Fibroblast of skin of right biceps (primary cell): ENCODE measurements around the gene KIAA1671.
"Not testable (repeated sequence)": the region's sequence is repeated elsewhere in the genome, so short reads cannot be mapped to it uniquely, and the experiment has no call there.

ENCODE experiments used
- DNase-seq: peaks from one replicate; pipeline ENCODE4 v3.0.0-alpha.2; 2013

The KIAA1671 gene

GRCh38 chr22:25178869-25179631 is 226.5 kb downstream of the KIAA1671 start:
- DNase-seq = not testable (repeated sequence)

- DNase-seq = no peak
These were observed 229.9 kb downstream of the KIAA1671 start for GRCh38 chr22:25182131-25183110.

DNA sequence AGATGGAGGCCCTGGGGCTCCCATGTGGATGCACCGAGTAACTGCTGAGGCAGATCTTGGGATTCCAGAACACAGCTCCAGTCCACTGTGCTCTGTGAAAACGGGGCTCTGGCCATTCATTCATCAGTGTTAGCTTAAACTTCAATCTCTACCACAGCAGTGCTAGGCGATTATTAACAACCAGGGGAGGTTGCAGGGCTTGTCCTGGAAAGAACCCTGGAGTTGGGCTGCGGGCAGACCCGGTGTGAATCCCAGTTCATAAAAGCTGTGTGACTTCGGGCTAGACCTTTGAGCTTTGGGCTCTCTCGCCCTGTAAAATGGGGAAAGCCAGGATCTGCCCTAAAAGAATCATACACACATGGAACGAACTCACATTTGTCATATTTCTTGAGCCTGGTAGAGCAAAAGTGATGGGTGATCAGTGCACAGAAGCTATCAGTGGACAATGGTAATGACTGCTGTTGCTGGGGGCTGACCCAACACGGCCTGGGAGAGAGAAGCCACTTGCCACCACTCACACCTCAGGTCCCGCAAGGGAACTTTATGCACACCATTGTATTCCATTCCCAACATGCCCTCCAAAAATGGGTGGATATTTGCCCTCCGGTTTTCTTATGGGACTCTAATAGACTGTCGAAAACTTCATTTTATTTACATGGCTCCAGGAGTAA is 231.6 kb downstream of the KIAA1671 start:
- DNase-seq = no peak

GRCh38 chr22:25186140-25186539 is 233.6 kb downstream of the KIAA1671 start:
- DNase-seq = no peak

- DNase-seq = no peak
These were observed 235.0 kb downstream of the KIAA1671 start for GRCh38 chr22:25187469-25187868.

GRCh38 chr22:25192406-25192805 is 239.9 kb downstream of the KIAA1671 start:
- no peak for DNase-seq

DNA sequence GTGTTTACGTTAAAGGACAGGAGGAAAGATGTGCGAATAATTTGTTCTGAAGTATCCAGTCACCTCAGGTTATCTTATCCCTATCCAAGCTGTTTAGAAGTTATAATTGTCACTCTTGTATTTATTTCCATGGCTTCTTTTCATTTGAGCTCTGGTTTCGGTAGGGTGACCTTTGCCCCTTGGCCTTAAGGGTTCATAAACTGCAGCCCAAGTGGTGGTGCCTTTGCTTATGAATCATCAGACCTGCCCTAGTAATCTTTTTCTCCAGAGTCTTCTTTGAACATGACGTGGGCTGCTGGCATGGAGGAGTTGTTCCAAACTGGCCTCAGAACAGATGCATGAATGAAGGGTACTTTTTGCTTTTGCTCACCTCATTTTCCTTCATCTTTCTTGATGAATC is 240.6 kb downstream of the KIAA1671 start:
- no peak for DNase-seq

DNA sequence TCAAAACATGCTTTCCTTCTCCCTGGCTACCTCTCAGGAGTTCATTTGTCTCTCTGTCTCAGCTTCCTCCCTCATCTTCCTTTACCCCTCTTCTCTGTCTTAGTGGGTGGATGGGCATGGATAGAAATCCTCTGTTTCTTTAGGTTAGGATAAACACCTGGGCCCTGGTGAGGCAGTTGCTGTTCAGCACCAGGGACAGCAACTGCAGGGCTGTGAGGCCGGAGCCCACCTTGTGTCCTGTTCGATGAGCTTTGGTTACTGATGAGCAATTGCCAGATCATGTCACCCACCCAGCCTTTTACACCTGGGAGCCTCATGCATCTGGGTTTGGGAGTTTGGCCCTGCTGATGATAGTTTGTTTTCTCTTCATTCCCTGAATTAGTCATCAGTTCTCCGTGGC is 241.0 kb downstream of the KIAA1671 start:
- DNase-seq = no peak

GRCh38 chr22:25196326-25196725 is 243.8 kb downstream of the KIAA1671 start:
- no peak for DNase-seq

GRCh38 chr22:25197340-25197739 is 244.8 kb downstream of the KIAA1671 start:
- DNase-seq = no peak

DNA sequence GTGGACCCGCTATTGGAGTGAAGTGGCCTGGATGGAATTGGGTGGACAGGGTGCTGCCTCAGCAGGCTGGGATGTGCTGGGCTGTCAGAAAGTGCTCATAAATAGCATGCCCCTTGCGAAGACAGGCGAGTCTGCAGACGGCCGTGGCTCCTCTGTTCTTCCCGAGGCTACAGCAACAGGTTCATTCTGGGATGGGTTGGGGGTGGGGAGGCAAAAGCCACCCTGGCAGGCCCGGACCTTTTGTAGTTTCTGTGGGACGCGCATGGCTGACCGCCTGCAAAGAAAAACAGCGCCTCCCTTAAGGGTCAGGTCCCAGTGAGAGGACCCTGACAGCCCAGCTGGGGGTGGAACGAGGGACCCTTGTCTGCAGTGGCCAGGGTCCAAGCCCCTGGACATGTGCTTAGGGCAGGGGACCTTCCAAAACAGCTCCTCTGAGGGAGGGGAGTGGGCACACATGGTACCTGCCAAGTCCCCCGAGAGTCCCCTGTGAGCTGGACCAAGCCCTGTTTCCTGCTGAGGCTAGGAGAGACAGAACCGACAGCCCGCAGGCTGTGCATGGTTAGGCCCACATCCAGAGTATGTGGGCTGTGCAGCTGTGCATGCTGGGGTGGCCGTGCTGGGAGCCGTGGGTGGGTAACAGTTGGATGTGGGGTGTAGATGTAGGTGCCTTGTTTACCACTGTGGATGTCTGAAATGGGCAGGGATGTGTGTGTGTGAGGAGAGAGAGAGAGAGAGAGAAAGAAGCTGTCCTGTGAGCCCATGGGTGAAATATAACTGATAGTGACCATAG is 247.4 kb downstream of the KIAA1671 start, which contains the start of gene CRYBB3:
TSS of gene CRYBB3 (plus strand) at position 128 of the 790 bp plus-strand sequence. CDS start 1,539 bp downstream, outside the sequence.
- DNase-seq = no peak

GRCh38 chr22:25200967-25201366 is 248.5 kb downstream of the KIAA1671 start:
- DNase-seq = no peak

GRCh38 chr22:25201557-25202273 is 249.2 kb downstream of the KIAA1671 start:
- no peak for DNase-seq

GRCh38 chr22:25202290-25202921 is 249.9 kb downstream of the KIAA1671 start:
- peak; percentile 41 for DNase-seq

DNA sequence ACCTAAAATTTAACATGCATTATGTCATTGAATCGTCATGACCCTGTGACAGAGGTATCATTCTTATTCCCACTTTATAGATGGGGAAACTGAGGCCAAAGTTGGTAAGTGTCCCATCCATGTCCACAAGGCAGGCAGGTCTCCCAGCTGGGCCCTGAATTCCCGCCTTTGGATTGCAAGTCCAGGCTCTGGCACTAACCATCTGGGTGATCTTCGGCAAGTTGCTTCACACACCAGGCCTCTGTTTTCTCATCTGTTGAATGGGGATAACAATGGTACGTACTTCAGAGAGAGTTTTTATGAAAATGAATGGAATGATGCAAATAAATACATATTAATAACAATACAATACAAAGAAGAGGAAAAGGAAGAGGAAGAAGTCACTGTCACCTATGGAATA is 250.6 kb downstream of the KIAA1671 start:
- no peak for DNase-seq

- DNase-seq = not testable (repeated sequence)
These were observed 252.0 kb downstream of the KIAA1671 start for GRCh38 chr22:25204547-25204946.

- no peak for DNase-seq
These were observed 253.3 kb downstream of the KIAA1671 start for GRCh38 chr22:25205847-25206246.

DNA sequence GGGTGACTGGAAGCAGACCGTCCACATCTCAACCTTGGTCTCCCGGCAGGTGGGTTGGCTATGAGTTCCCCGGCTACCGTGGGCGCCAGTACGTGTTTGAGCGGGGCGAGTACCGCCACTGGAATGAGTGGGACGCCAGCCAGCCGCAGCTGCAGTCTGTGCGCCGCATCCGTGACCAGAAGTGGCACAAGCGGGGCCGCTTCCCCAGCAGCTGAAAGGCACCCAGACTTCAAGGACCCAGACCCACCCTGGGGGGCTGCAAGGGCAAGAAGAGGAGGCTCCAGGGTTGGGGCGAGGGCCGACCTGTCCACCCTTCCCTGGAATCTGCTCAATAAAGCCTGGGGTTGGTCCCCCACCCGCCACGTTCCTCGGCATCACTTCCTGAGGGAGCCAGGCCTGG is 254.5 kb downstream of the KIAA1671 start:
- no peak for DNase-seq

GRCh38 chr22:25207553-25208157 is 255.1 kb downstream of the KIAA1671 start:
- no peak for DNase-seq

- no peak for DNase-seq
These were observed 255.8 kb downstream of the KIAA1671 start for GRCh38 chr22:25208328-25208727.
